PC-9 (cell line): ENCODE results near the gene WDR83.

Source experiments
- CTCF ChIP-seq: fragments of 200-600 bp; sonication (generic); conservative IDR thresholded peaks from 2 replicates; pipeline ENCODE4 v1.6.1; 2017; ENCODE audit warnings: mixed run types, antibody characterized with exemption, mild to moderate bottlenecking, moderate library complexity
- EZH2 ChIP-seq: fragments of 200-600 bp; sonication (generic); IDR thresholded peaks from 2 replicates; pipeline ENCODE4 v1.8.0; 2017; ENCODE audit warnings: antibody characterized with exemption, low read depth

GRCh38 chr19:12703046-12703445, 36.4 kb downstream of the WDR83 start:
- TF ChIP-seq CTCF (no peak), EZH2 (no peak)
